ENCODE measurements around the gene SLC6A11. TPM values are rescaled to one million over a fixed set of nuclear protein-coding genes. Genes with fewer than 3 reads are reported as not detected.

Gene SLC6A11
- polyA plus RNA-seq, 1 donor (not counting 4 experiments of a cell fraction or from before 2014, with no cell fraction given): 9.8 TPM

DNA sequence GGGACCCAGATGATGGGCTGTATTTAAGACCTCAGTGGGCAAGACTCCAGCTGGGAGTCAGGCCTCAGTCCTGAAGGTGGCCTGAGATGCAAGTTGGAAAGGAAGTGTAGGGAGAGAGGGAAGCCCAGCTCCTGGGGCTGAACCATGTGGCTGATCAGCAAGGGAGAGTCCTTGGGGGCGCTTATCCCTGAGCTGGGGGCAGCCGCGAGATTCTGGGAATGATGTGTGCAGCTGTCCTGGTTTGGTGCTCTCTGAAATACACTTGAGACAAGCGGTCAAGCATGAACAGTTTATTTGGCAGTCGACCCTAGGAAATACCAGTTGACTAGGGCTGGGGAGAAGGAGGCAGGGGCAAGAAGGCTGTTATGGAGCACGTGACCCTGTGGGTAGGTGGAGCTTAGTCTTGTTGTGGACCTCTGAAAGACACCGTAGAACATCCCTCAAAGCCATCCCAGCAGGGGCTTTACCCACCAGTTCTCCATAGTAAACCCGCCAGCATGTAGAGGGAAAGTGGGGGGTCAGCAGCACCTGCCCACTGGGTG is 41.8 kb upstream of the SLC6A11 start:
- FAIRE-seq (no peak), DNase-seq (ENCODE audit: low read depth, low spot score) (no peak)
- Histone ChIP-seq H3K27me3 (ENCODE audit: control insufficient read depth, extremely low read depth, insufficient read depth, low read length) (no peaks in the 10 kb centered on the region), H3K4me3 (ENCODE audit: control insufficient read depth in 2 of 3, extremely low read depth in 1 of 3, insufficient read depth in 2 of 3, low read depth in 1 of 3, low read length in 3 of 3) (no peak overlapping the region), H3K4me1 (ENCODE audit: control insufficient read depth, extremely low read depth, insufficient read depth, low read length) (peaks cover 27% of the 10 kb centered on the region), H3K27ac (ENCODE audit: control insufficient read depth, insufficient read depth, low read length) (no peak overlapping the region), H3K9me3 (ENCODE audit: control insufficient read depth, low read depth, low read length) (no peaks in the 10 kb centered on the region), H3K4me2 (ENCODE audit: control insufficient read depth, extremely low read depth, insufficient read depth, low read depth, low read length) (no peak overlapping the region), H3K36me3 (ENCODE audit: control insufficient read depth in 2 of 2, extremely low read depth in 1 of 2, insufficient read depth in 2 of 2, low read length in 2 of 2) (no peaks in the 10 kb centered on the region), H3K9ac (ENCODE audit: control insufficient read depth, extremely low read depth, insufficient read depth, low read length) (no peak overlapping the region), H3K79me2 (ENCODE audit: control insufficient read depth, insufficient read depth, low read length) (no peaks in the 10 kb centered on the region), H2AFZ (ENCODE audit: control insufficient read depth, low read length) (no peak overlapping the region), H4K20me1 (ENCODE audit: control insufficient read depth, extremely low read depth, insufficient read depth, low read length) (no peaks in the 10 kb centered on the region), H3K9me1 (ENCODE audit: control insufficient read depth, extremely low read depth, insufficient read depth, low read length) (no peaks in the 10 kb centered on the region)
- dilution Hi-C loops (cut with MboI; ENCODE audit: extremely low pct_ligation_motif_present, low sequenced_read_pairs): no loop called here
- TF ChIP-seq, protein P1, sequence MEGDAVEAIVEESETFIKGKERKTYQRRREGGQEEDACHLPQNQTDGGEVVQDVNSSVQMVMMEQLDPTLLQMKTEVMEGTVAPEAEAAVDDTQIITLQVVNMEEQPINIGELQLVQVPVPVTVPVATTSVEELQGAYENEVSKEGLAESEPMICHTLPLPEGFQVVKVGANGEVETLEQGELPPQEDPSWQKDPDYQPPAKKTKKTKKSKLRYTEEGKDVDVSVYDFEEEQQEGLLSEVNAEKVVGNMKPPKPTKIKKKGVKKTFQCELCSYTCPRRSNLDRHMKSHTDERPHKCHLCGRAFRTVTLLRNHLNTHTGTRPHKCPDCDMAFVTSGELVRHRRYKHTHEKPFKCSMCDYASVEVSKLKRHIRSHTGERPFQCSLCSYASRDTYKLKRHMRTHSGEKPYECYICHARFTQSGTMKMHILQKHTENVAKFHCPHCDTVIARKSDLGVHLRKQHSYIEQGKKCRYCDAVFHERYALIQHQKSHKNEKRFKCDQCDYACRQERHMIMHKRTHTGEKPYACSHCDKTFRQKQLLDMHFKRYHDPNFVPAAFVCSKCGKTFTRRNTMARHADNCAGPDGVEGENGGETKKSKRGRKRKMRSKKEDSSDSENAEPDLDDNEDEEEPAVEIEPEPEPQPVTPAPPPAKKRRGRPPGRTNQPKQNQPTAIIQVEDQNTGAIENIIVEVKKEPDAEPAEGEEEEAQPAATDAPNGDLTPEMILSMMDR (optimal IDR thresholded peaks at IDR 0.05 in 1 of 3, IDR thresholded peaks at IDR 0.05 in 1 of 3, conservative IDR thresholded peaks at IDR 0.05 in 1 of 3; ENCODE audit: extremely low read depth in 1 of 3, insufficient read depth in 2 of 3, low read length in 3 of 3): no peak
- TF ChIP-seq EZH2 (IDR thresholded peaks at IDR 0.05; ENCODE audit: low read length): no peak

DNA sequence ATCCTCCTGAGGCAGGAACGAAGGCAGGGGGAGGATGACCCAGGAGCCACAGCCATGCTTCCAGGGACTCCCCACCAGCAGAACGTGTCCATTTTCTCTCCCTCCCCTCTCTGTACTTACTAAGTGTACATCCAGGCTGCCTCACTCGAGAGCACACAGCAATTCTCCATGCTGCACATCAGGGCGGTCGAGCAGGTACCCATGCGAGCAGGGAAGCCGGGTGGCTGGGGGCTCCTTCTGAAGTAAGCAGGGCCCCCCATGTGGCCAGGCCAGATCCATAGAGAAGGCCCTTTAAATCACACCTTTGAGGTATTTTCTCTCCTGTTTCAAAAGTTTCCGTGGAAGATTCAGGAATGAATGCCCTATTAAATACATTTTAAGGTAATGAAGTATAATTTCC is 41.2 kb upstream of the SLC6A11 start:
- Histone ChIP-seq H3K9me3 (ENCODE audit: control insufficient read depth, low read depth, low read length) (no peaks in the 10 kb centered on the region), H2AFZ (ENCODE audit: control insufficient read depth, low read length) (no peak overlapping the region), H3K4me2 (ENCODE audit: control insufficient read depth, extremely low read depth, insufficient read depth, low read depth, low read length) (no peak overlapping the region), H3K4me1 (ENCODE audit: control insufficient read depth, extremely low read depth, insufficient read depth, low read length) (peaks cover 27% of the 10 kb centered on the region), H3K36me3 (ENCODE audit: control insufficient read depth in 2 of 2, extremely low read depth in 1 of 2, insufficient read depth in 2 of 2, low read length in 2 of 2) (no peaks in the 10 kb centered on the region), H3K9me1 (ENCODE audit: control insufficient read depth, extremely low read depth, insufficient read depth, low read length) (no peaks in the 10 kb centered on the region), H3K27me3 (ENCODE audit: control insufficient read depth, extremely low read depth, insufficient read depth, low read length) (no peaks in the 10 kb centered on the region), H3K4me3 (ENCODE audit: control insufficient read depth in 2 of 3, extremely low read depth in 1 of 3, insufficient read depth in 2 of 3, low read depth in 1 of 3, low read length in 3 of 3) (no peak overlapping the region), H3K27ac (ENCODE audit: control insufficient read depth, insufficient read depth, low read length) (no peak overlapping the region), H3K79me2 (ENCODE audit: control insufficient read depth, insufficient read depth, low read length) (no peaks in the 10 kb centered on the region), H3K9ac (ENCODE audit: control insufficient read depth, extremely low read depth, insufficient read depth, low read length) (no peak overlapping the region), H4K20me1 (ENCODE audit: control insufficient read depth, extremely low read depth, insufficient read depth, low read length) (no peaks in the 10 kb centered on the region)
- DNase-seq (ENCODE audit: low read depth, low spot score) (no peak), FAIRE-seq (no peak)
- dilution Hi-C loops (cut with MboI; ENCODE audit: extremely low pct_ligation_motif_present, low sequenced_read_pairs): no loop called here
- TF ChIP-seq EZH2 (IDR thresholded peaks at IDR 0.05; ENCODE audit: low read length): no peak

DNA sequence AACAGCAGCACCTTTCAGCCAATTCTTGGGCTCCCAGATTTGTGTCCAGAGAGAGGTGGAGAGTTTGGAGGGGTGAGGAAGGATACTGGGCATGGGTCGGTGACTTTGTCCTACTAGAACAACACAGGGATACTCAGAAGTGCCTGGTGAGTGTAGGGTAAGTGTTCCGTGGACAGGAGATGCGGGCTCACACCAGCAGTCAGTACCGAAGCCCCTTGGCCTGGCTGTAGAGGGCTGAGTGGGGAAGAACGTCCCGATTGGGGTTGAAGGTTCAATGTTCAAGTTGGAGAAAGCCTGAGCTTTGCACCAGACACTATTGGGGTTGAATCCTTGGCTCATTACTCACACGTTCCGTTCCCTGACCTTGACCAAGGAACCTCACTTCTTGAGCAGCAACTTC is 40.8 kb upstream of the SLC6A11 start:
- Histone ChIP-seq H3K27me3 (ENCODE audit: control insufficient read depth, extremely low read depth, insufficient read depth, low read length) (no peaks in the 10 kb centered on the region), H3K36me3 (ENCODE audit: control insufficient read depth in 2 of 2, extremely low read depth in 1 of 2, insufficient read depth in 2 of 2, low read length in 2 of 2) (no peaks in the 10 kb centered on the region), H3K9me1 (ENCODE audit: control insufficient read depth, extremely low read depth, insufficient read depth, low read length) (no peaks in the 10 kb centered on the region), H3K9me3 (ENCODE audit: control insufficient read depth, low read depth, low read length) (no peaks in the 10 kb centered on the region), H2AFZ (ENCODE audit: control insufficient read depth, low read length) (no peak overlapping the region), H3K79me2 (ENCODE audit: control insufficient read depth, insufficient read depth, low read length) (no peaks in the 10 kb centered on the region), H3K4me3 (ENCODE audit: control insufficient read depth in 2 of 3, extremely low read depth in 1 of 3, insufficient read depth in 2 of 3, low read depth in 1 of 3, low read length in 3 of 3) (no peak overlapping the region), H3K4me1 (ENCODE audit: control insufficient read depth, extremely low read depth, insufficient read depth, low read length) (peaks cover 31% of the 10 kb centered on the region), H3K4me2 (ENCODE audit: control insufficient read depth, extremely low read depth, insufficient read depth, low read depth, low read length) (no peak overlapping the region), H4K20me1 (ENCODE audit: control insufficient read depth, extremely low read depth, insufficient read depth, low read length) (no peaks in the 10 kb centered on the region), H3K27ac (ENCODE audit: control insufficient read depth, insufficient read depth, low read length) (no peak overlapping the region), H3K9ac (ENCODE audit: control insufficient read depth, extremely low read depth, insufficient read depth, low read length) (no peak overlapping the region)
- TF ChIP-seq, protein P1 (optimal IDR thresholded peaks at IDR 0.05 in 1 of 3, IDR thresholded peaks at IDR 0.05 in 1 of 3, conservative IDR thresholded peaks at IDR 0.05 in 1 of 3; ENCODE audit: extremely low read depth in 1 of 3, insufficient read depth in 2 of 3, low read length in 3 of 3): no peak
- no peak for TF ChIP-seq EZH2 (IDR thresholded peaks at IDR 0.05; ENCODE audit: low read length)
- DNase-seq (ENCODE audit: low read depth, low spot score) (no peak), FAIRE-seq (no peak)
- dilution Hi-C loops (cut with MboI; ENCODE audit: extremely low pct_ligation_motif_present, low sequenced_read_pairs): no loop called here
